GM19023 (cell line): Measurements from ENCODE around the gene TM9SF2.
A peak's percentile ranks its signal among the peaks of the same experiment; 100 is the strongest.
"Not testable (repeated sequence)": the region's sequence is repeated elsewhere in the genome, so short reads cannot be mapped to it uniquely, and the experiment has no call there.

ENCODE experiments used
- ATAC-seq: cut with Tn5 transposase; IDR thresholded peaks from one replicate; pipeline ENCODE4 v1.9.1; 2021; ENCODE audit warnings: mild to moderate bottlenecking, moderate library complexity; ENCODE audit not compliant: unreplicated experiment

The TM9SF2 gene

DNA sequence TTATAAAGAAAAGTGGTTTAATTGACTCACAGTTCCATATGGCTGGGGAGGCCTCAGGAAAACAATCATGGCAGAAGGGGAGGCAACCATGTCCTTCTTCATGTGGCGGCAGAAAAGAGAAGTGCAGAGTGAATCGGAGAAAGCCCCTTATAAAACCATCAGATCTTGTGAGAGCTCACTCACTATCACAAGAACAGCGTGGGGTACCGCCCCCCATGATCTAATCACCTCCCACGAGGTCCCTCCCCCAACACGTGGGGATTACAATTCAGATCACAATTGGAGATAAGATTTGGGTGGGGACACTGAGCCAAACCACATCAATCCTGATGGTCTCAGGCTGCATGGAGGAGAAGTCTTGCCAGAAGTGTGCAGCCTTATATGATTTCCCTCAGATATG is 26.0 kb downstream of the TM9SF2 start:
- ATAC-seq, result no peak

- peak; percentile 67 for ATAC-seq
Measured at GRCh38 chr13:99528547-99528946, 27.3 kb downstream of the TM9SF2 start.

- ATAC-seq, result no peak
Measured at GRCh38 chr13:99536023-99536422, 34.8 kb downstream of the TM9SF2 start.

GRCh38 chr13:99540530-99540929 is 39.3 kb downstream of the TM9SF2 start:
- no peak for ATAC-seq

DNA sequence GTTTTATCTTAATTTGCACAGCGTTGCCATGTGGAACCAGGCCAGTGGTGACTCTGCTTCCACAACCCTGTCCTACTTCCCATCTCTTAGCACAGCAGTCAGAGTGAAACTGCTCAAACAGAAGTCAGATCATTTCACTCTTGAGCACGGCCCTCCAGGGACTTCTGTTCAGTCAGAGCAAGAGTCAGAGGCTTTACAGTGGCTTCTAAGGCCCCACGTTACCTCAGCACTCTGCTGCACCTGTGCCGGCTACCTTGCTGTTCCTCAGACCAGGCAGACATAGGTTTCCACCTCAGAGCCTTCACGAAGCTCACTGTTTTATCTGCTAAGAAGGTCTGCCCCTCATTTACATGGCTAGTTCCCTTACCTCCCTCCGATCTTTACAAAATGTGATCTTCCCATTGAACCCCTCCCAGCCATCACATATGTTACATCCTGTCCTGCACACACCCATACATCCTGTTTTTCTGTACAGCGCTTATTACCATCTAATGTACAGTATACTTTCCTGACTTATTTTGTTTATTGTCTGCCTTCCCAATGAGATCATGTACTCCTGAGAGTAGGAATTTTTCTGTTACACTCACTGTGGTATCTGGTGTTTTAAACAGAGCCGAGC is 41.6 kb downstream of the TM9SF2 start:
- peak; percentile 99 for ATAC-seq

DNA sequence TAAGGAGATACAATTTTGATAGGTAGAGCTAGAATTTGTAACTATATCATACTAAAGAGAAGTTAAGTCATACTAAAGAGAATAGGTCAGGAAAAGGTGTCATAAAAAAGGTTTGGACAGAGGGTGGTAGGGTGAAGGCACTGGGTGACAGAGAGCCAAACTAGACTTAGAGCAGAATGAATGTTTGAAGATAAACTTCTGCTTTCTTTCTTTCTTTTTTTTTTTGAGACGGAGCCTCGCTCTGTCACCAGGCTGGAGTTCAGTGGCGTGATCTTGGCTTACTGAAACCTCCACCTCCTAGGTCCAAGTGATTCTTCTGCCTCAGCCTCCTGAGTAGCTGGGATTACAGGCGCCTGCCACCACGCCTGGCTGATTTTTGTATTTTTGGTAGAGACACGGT is 44.1 kb downstream of the TM9SF2 start:
- ATAC-seq, result no peak

- ATAC-seq, result no peak
Measured at GRCh38 chr13:99545979-99546378, 44.7 kb downstream of the TM9SF2 start.

DNA sequence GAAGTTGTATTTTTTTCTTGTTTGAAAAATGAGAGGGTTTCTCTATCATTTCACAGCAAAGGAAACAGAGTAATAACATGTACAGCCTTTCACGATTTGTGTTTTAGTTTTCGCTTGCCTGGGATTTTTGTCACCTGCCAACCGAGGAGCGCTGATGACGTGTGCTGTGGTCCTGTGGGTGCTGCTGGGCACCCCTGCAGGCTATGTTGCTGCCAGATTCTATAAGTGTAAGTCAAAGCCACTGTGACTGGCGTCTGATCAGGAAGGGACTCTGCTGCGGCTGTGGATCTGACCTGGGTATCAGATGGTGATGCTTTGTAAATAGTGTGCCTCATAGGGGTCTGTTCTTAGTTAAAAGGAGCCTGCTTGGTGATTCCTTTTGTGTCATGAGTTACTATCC is 45.6 kb downstream of the TM9SF2 start:
- ATAC-seq, result no peak

DNA sequence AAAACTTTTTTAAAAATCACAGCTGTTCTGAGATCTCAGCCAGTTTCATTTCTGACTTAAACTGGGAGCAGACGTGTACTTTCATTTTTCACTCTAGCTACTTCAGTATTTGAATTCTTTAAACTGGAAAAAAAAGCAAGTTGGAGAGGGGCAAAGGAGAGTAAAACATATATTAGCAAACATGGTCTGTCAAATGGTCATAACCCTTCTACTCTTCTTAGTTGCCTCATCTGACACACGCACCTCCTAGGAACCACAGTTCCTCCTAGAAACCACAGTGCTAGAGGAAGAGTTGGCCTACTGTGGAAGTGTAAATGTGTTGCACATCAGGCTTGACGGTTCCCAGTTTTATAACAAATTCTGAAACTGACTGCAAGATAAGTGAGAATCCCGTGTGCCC is 47.2 kb downstream of the TM9SF2 start:
- ATAC-seq, result peak; percentile 55

- no peak for ATAC-seq
Measured at GRCh38 chr13:99553033-99553432, 51.8 kb downstream of the TM9SF2 start.

DNA sequence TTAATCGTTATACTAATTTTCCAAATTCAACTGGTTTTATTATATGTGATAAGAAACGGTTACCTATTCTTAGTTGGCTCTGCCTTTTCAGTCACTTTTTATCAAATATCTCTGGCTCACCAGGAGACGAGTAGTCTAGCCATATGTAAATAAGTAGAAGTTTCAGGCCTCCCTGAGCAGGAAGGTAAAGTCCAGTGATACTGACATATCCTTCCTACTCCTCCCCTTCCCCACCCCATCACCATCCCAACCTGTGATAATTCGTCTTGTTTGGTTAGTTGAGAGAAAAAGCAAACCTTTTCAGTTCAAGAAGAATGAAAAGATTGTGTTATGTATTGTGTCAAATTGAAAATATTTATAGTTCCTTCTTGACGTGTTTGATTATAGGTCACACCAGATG is 53.9 kb downstream of the TM9SF2 start:
- ATAC-seq, result no peak

DNA sequence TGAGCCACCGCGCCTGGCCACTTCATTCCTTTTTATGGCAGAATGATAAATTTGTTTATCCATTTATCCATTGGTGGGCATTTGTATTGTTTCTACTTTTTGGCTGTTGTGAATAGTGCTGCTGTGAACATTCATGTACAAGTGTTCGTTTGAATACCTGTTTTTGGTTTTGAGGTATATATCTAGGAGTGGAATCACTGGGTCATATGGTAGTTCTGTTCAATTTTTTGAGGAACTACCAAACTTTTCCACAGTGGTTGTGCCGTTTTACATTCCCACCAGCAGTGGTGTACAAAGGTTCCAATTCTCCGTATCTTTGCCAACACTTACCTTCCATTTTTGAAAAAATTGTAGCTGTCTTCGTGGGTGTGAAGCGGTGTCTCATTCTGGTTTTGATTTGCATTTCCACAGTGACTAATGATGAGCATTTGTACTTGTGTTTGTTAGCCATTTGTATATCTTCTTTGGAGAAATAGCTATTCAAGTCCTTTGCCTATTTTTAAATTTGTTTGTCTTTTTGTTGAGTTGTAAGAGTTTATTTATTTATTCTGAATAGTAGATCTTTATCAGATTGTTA is 55.7 kb downstream of the TM9SF2 start:
- ATAC-seq, result no peak

DNA sequence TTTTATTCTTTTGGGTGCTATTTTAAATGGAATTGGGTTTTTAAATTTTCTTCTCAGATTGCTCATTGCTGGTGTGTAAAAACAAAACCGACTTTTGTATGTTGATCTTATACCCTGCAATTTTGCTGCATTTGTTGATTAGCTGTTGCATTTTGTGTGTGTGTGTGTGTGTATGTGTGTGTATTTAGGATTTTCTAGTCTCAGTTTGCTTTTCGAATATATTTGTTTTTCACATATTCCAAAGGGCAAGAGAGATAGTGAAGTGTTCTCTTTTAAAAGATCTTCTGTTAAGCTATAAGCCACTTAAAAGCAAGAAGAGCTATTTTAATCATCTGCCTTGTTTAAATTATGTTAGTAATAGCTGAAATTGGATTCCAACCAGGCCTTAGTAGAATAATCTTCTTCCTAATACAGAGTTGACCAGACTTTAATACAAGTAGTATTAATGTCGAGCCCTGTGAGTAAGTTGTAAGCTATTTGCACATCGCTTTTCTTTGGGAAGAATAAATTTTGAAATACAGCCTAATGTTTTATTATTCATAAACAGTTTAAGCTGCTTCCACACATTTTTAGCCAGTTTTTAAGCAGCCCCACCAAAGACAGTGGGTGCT is 57.4 kb downstream of the TM9SF2 start:
- ATAC-seq, result no peak

DNA sequence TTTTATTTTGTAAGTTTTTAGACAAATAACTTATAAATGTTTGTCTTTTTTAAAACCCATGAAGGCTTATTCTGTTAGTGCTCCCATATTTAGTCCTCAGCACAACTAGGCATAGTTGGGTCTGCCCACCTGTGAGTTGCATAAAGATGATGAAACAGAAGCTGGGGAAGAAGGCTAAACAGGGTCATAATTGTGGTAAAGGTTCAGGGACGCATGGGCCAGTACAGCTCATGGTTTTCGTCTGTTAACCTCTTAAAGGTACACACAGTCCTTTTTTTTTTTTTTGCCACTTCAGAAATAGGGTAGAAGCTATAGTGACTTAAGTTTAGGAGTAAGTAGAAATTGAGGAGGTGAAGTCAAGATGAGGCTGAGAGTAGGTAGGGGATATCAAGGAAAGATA is 58.3 kb downstream of the TM9SF2 start:
- ATAC-seq, result no peak

DNA sequence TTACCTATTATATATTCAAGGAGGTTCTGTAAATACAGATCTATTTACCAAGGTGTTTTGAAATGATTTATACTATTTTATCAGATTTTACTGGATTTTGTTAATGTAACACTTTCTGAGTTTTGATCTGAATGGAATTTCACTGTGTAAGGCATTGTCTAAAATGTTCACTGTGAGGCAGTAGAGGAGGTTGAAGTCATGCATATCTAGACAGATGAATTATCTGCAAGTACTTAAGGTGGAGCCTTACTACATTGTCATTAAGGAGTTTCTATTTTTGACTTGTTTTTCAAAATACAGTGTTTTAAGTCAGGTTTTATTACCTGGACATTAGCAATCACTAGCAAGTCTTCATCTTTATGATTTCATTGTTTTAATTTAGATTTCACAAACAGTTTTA is 62.1 kb downstream of the TM9SF2 start:
- ATAC-seq, result no peak

GRCh38 chr13:99564386-99564785 is 63.1 kb downstream of the TM9SF2 start:
- ATAC-seq, result no peak

DNA sequence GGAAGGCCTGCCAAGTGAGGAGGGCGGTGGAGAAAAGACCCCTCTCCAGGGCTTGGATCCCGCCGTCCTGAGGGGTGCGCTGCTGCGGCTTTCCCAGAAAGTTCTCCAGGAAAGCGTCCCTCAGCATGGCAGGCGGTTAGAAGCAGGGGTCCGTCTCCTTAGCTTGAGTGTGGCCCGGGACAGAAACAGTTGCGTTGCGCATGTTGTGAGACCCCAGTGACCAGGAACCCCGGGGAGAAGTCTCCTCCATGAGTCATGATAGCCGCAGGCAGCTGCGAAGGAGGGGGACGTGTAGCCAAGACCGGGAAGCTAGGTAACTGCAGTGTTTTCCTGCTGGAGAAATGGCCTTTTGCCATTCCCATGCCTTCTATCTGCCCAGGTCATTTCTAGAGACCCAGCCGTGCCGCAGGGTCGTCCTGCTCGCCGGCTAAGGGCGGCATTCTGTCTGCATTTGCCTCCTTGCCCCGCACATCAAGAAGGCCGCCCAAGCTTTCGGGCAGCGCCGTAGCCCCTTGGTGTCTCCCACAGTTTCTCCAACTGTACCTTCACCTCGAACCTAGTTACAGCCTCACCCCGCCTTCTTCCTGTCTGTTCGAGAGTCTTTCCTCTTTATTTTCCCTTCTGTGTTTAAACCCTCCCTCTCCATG is 64.3 kb downstream of the TM9SF2 start:
- no peak for ATAC-seq

- no peak for ATAC-seq
Measured at GRCh38 chr13:99566125-99567083, 65.1 kb downstream of the TM9SF2 start.

DNA sequence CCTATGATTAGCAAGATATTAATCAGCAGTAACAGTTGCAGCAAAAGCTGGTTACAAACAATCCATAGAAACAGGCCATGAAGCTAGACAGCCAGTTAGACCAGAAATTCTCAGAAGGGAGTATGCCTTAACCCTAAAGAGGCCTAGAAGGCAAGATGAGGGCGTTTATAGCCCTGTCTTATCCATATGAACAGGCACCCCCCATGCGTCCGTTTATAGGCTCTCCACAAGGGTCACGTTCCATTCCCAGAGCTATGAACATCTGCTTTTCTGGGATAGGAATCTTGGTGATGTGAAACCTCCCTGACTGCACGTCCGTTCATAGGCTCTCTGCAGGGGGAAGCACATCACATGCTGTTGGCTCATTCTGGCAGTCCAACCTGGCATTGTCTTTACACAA is 67.6 kb downstream of the TM9SF2 start:
- ATAC-seq, result not testable (repeated sequence)

DNA sequence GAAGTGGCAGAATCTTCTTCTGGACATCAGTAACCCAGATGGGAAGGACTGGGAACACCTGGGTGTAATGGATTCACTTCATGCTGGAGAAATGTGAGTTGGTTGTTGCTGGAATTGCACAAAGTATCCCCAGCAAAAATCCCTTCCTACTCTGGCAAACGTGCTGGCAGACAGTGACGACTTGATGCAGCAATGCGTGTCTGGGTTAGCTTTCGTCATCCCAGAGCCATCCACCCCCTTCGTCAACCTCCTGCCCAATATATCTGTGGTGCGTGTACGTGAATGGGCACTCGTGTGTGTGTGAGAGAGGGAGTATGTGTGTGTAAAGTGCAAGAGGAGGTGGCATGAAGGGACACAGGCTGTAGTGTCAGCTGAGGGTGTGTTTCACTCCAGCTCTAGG is 70.9 kb downstream of the TM9SF2 start:
- no peak for ATAC-seq

- ATAC-seq, result no peak
Measured at GRCh38 chr13:99572921-99573320, 71.6 kb downstream of the TM9SF2 start.
